Cardiac fibroblast (primary cell): ENCODE data around the gene TPM3.
A peak's percentile ranks its signal among the peaks of the same experiment; 100 is the strongest.

ENCODE experiments used
- DNase-seq, 2 donors: peaks; one replicate each; pipeline versions ENCODE4 v3.0.0 to v3.0.0-alpha.2; 2010; ENCODE audit warnings: low read depth in 2 of 2
- H3K4me3 ChIP-seq, 2 donors: replicated peaks in 1 of 2; 1 replicate in 1 of 2; 2 replicates in 1 of 2; pipeline ENCODE4 v1.5.1; 2011; ENCODE audit warnings: low read depth in 2 of 2, low read length in 2 of 2, mild to moderate bottlenecking in 2 of 2, moderate library complexity in 1 of 2
- CTCF ChIP-seq: IDR thresholded peaks from one replicate; pipeline ENCODE4 v1.5.1; 2011; ENCODE audit warnings: low read depth, mild to moderate bottlenecking, low read length, inconsistent platforms

The TPM3 gene

DNA sequence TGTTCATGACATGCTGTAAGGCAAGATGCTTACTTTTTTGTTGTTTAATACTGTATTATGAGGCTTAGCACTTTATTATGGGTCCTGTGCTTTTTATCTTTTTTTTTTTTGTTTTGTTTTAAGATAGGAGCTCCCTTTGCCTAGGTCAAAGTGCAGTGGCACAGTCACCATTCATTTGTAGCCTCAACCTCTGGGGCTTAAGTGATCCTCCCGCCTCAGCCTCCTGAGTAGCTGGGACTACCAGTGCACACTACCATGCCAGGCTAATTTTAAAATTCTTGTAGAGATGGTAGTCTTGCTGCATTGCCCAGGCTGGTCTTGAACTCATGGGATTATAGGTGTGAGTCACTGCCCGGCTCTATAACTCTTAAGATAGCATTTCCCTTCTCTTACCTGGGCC is 33.5 kb upstream of the TPM3 start:
- H3K4me3 ChIP-seq, result no peak overlapping the region
- TF ChIP-seq CTCF, result no peak
- no peak for DNase-seq

- TF ChIP-seq CTCF, result no peak
- H3K4me3 ChIP-seq, result no peak overlapping the region
- DNase-seq, result no peak
Observed at GRCh38 chr1:154223621-154224020, 31.7 kb upstream of the TPM3 start.

- TF ChIP-seq CTCF, result no peak
- no peak overlapping the region for H3K4me3 ChIP-seq
- DNase-seq, result no peak
Observed at GRCh38 chr1:154222918-154223317, 31.0 kb upstream of the TPM3 start.

DNA sequence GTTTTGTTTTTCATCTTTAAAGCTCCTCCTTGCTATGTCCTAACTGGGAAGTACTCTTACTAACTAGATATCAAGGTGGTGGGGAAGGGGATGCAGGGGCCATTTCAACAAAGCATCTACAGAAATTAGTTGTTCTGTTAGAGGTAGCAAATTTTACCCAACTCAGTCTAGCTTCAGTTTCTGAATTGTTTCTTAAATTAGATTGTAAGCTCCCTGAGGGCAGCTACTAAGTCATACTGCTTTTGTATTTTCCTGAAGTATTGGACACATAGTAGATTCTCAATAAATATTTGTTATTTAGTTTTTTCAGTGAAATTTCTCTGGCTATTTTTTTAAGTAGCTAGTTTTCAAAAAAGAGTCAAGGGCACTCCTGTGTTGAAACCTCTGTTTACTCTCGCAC is 30.6 kb upstream of the TPM3 start:
- TF ChIP-seq CTCF, result no peak
- H3K4me3 ChIP-seq, result peak overlapping the region; percentile 84 to 89

GRCh38 chr1:154221278-154222001 is 29.5 kb upstream of the TPM3 start:
- TF ChIP-seq CTCF, result no peak
- peak overlapping the region; percentile 84 to 89 for H3K4me3 ChIP-seq
- DNase-seq, result peak; percentile 77 to 79

More for the DNA sequence above, 30.6 kb upstream of the TPM3 start:
- DNase-seq, result peak; percentile 17 to 30

GRCh38 chr1:154220970-154221277 is 29.0 kb upstream of the TPM3 start:
- no peak for DNase-seq
- TF ChIP-seq CTCF, result no peak
- H3K4me3 ChIP-seq, result peak overlapping the region; percentile 84 to 89
